ENCODE data around the gene ACTRT2. TPM values are rescaled to one million over a fixed set of nuclear protein-coding genes. Genes with fewer than 3 reads are reported as not detected.

Gene ACTRT2
- total and polyA plus RNA-seq, 2 donors (not counting 3 experiments of a cell fraction or from before 2014, with no cell fraction given) = not detected

- no peaks in the 10 kb centered on the region for H3K9me1 ChIP-seq (replicated peaks; ENCODE audit: control insufficient read depth, extremely low read depth, insufficient read depth, low read length)
- no peak overlapping the region for H3K9ac ChIP-seq (replicated peaks; ENCODE audit: extremely low read depth, insufficient read depth, low read length)
- H3K9me3 ChIP-seq (replicated peaks; ENCODE audit: control insufficient read depth, insufficient read depth, low read length) = no peaks in the 10 kb centered on the region
- no peak overlapping the region for H3K27ac ChIP-seq (ENCODE audit: insufficient read depth, low read depth, low read length)
- TF ChIP-seq EZH2 (IDR thresholded peaks at IDR 0.05; ENCODE audit: borderline replicate concordance, low read depth, low read length, severe bottlenecking) = no peak
- TF ChIP-seq MYC (IDR thresholded peaks at IDR 0.05; ENCODE audit: low read depth, low read length) = no peak
- TF ChIP-seq CTCF (IDR thresholded peaks at IDR 0.05; ENCODE audit: extremely low read depth in 1 of 2, insufficient read depth in 1 of 2, low read depth in 1 of 2, low read length in 2 of 2) = no peak
- TF ChIP-seq FOS (IDR thresholded peaks at IDR 0.05; ENCODE audit: borderline replicate concordance, insufficient read depth, low read length) = no peak
- no peak for TF ChIP-seq JUN (IDR thresholded peaks at IDR 0.05; ENCODE audit: borderline replicate concordance, insufficient read depth, insufficient read length, low read depth)
- no peak for TF ChIP-seq MAX (IDR thresholded peaks at IDR 0.05; ENCODE audit: insufficient read depth, insufficient read length)
- TF ChIP-seq GATA2 (IDR thresholded peaks at IDR 0.05; ENCODE audit: insufficient read depth, insufficient read length, low read depth, low read length) = no peak
- TF ChIP-seq POLR2AphosphoS5 (IDR thresholded peaks at IDR 0.05; ENCODE audit: insufficient read depth, low read depth, low read length) = no peak
- no peak for TF ChIP-seq POLR2A (IDR thresholded peaks at IDR 0.05; ENCODE audit: low read depth, low read length)
- no peaks in the 10 kb centered on the region for H4K20me1 ChIP-seq (replicated peaks; ENCODE audit: control insufficient read depth, extremely low read depth, insufficient read depth, low read length)
- H3K27me3 ChIP-seq (ENCODE audit: control insufficient read depth in 2 of 2, insufficient read depth in 2 of 2, low read length in 2 of 2) = no peaks in the 10 kb centered on the region
- H3K36me3 ChIP-seq (ENCODE audit: control insufficient read depth in 2 of 2, extremely low read depth in 1 of 2, insufficient read depth in 2 of 2, low read length in 2 of 2) = no peaks in the 10 kb centered on the region
- H2AFZ ChIP-seq (ENCODE audit: low read depth, low read length) = no peak overlapping the region
- CTCF ChIA-PET = no interaction called here
- POLR2A ChIA-PET = no interaction called here
- no peak overlapping the region for H3K4me3 ChIP-seq (replicated peaks in 1 of 3; ENCODE audit: insufficient read depth in 1 of 3, low read depth in 1 of 3, low read length in 3 of 3)
- H3K4me1 ChIP-seq (ENCODE audit: control insufficient read depth, extremely low read depth, insufficient read depth, low read length) = no peaks in the 10 kb centered on the region
- intact Hi-C loops (cut with micrococcal nuclease) = no loop called here
- FAIRE-seq (no peak), DNase-seq (ENCODE audit: low read depth, low spot score) (no peak)
- BruUV-seq (replicated peaks) = no TSS peak
- dilution Hi-C loops (cut with MboI; ENCODE audit: extremely low pct_ligation_motif_present, low sequenced_read_pairs) = no loop called here
- no peaks in the 10 kb centered on the region for H3K79me2 ChIP-seq (ENCODE audit: control insufficient read depth, insufficient read depth, low read length)
- H3K4me2 ChIP-seq (ENCODE audit: insufficient read depth, low read length) = no peak overlapping the region
These were observed 881 bp upstream of the ACTRT2 start for GRCh38 chr1:3020263-3020909.

All from endothelial cell of umbilical vein (primary cell).